Tibial artery (tissue), 4 donors: Measurements from ENCODE around the gene PPP1R13L.

Source experiments
- DNase-seq, 2 donors: peaks; one replicate each; pipeline ENCODE4 v3.0.0-alpha.2; 2019
- H3K27ac ChIP-seq, 2 donors: fragments of 200-600 bp; sonication (generic) in 1 of 2; 1 replicate in 1 of 2; 2 replicates in 1 of 2; pipeline ENCODE4 v1.5.1; 2018 to 2019; ENCODE audit warnings: mild to moderate bottlenecking in 1 of 2
- H3K27me3 ChIP-seq, 2 donors: fragments of 200-600 bp; sonication (generic) in 1 of 2; one replicate each; pipeline versions ENCODE4 v1.5.1 to v1.6.0; 2016 to 2019
- H3K36me3 ChIP-seq, 3 donors: fragments of 200-600 bp; sonication (generic) in 2 of 3; one replicate each; pipeline ENCODE4 v1.5.1; 2016 to 2019; ENCODE audit warnings: mild to moderate bottlenecking in 2 of 3
- H3K4me1 ChIP-seq, 4 donors: fragments of 200-600 bp; sonication (generic) in 2 of 4; 1 replicate in 3 of 4; 2 replicates in 1 of 4; pipeline ENCODE4 v1.5.1; 2016 to 2019
- H3K4me3 ChIP-seq, 2 donors: fragments of 200-600 bp; sonication (generic) in 1 of 2; 1 replicate in 1 of 2; 2 replicates in 1 of 2; pipeline ENCODE4 v1.5.1; 2018 to 2019; ENCODE audit warnings: mild to moderate bottlenecking in 2 of 2
- H3K9me3 ChIP-seq, 3 donors: fragments of 200-600 bp; sonication (generic) in 1 of 3; one replicate each; pipeline ENCODE4 v1.5.1; 2016 to 2019
- intact Hi-C: fragments of 100-400 bp; cut with DNase I; formaldehyde crosslinking; loops from one replicate; pipeline ENCODE4 v1.15.0; 2023; ENCODE audit warnings: low total_unique reads
- TF ChIP-seq, protein P1 (sequence below), 2 experiments: fragments of 200-600 bp in 1 of 2; fragments of 450-650 bp in 1 of 2; IDR thresholded peaks; one replicate each; pipeline ENCODE4 v1.5.1; 2017 to 2019; ENCODE audit warnings: antibody characterized with exemption in 2 of 2, mild to moderate bottlenecking in 1 of 2, moderate library complexity in 1 of 2

Gene PPP1R13L

DNA sequence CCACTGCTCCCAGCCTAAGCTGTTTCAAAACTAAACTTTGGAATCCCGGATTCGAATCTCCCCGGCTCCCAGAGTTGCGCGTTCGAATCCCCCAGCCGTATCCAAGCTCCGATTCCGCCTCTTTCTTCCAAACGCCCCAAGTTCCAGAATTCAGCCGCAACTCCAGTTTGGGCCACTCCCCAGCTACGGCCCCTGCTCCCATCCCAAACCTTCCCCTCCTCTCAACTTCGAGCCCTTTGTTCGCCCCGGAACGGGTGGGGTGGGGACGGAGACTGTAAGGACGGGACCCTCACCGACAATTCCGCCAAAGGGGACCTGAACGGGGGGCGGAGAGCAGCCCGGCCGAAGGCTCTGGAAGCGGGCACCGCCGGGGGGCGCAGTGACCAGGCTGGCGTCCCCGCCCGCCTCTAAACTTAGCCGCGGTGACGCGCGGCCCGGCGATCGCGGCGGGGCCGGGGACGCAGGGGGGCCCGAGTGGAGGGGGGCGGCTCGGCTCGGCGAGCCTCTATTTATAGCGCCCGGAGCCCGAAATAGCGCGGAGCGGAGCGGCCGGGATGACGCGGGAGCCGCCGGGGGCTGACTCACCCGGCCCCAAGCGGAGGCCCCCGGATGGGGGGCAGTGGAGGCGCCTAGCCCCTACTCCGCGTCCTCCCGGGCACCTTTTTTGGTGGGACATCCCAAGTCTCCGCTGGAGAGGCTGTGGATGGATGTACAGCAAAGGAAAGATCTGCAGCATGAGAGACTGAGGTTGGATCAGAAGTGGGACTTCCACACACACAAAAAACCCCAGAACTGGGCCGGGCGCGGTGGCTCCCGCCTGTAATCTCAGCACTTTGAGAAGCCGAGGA, 23.7 kb upstream of the PPP1R13L start:
- TF ChIP-seq, protein P1, sequence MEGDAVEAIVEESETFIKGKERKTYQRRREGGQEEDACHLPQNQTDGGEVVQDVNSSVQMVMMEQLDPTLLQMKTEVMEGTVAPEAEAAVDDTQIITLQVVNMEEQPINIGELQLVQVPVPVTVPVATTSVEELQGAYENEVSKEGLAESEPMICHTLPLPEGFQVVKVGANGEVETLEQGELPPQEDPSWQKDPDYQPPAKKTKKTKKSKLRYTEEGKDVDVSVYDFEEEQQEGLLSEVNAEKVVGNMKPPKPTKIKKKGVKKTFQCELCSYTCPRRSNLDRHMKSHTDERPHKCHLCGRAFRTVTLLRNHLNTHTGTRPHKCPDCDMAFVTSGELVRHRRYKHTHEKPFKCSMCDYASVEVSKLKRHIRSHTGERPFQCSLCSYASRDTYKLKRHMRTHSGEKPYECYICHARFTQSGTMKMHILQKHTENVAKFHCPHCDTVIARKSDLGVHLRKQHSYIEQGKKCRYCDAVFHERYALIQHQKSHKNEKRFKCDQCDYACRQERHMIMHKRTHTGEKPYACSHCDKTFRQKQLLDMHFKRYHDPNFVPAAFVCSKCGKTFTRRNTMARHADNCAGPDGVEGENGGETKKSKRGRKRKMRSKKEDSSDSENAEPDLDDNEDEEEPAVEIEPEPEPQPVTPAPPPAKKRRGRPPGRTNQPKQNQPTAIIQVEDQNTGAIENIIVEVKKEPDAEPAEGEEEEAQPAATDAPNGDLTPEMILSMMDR (IDR thresholded peaks at IDR 0.05): peak; percentile 42 to 50
- Histone ChIP-seq H3K27me3 (no peaks in the 10 kb centered on the region), H3K9me3 (no peaks in the 10 kb centered on the region), H3K36me3 (no peaks in the 10 kb centered on the region), H3K27ac (peak overlapping the region; percentile 94 to 95), H3K4me1 (peaks cover 0 to 49% (median 33%) of the 10 kb centered on the region in 4 donors), H3K4me3 (peak overlapping the region; percentile 50 to 57)
- intact Hi-C loops: no loop called here
- peak; percentile 57 to 92 for DNase-seq

DNA sequence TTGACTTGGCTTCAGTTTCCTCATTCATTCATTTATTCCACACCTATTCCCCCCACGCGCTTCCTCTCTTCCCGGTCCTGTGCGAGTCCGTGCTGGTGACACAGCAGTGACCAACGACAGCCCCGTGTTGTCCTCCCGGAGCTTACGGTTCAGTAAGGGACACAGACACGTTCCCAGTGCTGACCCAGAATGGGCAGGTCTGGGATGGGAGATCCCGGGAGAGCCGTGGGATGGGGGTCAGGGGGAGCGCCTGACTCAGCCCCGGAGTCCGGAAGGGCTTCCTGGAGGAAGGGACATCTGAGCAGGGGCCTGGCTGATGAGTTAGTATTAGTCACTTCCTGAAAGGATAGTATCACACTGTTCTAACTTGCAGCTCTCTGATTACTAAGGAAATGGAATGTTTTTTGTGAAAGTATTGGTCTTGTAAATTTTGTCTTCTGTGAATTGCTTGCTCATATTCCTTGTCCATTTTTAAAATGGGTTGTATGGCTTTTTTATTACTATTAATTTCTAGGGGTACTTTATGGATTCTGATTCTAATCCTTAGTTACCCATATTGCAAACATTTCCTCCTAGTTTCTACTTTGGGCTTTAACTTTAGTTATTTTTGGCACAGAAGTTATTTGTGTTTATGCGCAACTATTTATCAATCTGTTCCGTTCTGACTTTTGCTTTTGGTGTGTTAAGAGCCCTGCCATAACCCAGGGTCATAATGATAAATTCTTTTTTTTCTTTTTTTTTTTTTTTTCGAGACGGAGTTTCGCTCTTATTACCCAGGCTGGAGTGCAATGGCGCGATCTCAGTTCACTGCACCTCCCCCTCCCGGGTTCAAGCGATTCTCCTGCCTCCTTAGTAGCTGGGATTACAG, 19.6 kb upstream of the PPP1R13L start:
- intact Hi-C loops: no loop called here
- Histone ChIP-seq H3K4me1 (peaks cover 0 to 60% (median 42%) of the 10 kb centered on the region in 4 donors), H3K27me3 (no peaks in the 10 kb centered on the region), H3K9me3 (no peaks in the 10 kb centered on the region), H3K27ac (peak overlapping the region; percentile 86 to 89), H3K4me3 (peak overlapping the region; percentile 61 to 69), H3K36me3 (peaks cover 0 to 19% (median 17%) of the 10 kb centered on the region in 3 donors)
- peak; percentile 73 to 84 for DNase-seq
- TF ChIP-seq, protein P1 (IDR thresholded peaks at IDR 0.05): no peak

DNA sequence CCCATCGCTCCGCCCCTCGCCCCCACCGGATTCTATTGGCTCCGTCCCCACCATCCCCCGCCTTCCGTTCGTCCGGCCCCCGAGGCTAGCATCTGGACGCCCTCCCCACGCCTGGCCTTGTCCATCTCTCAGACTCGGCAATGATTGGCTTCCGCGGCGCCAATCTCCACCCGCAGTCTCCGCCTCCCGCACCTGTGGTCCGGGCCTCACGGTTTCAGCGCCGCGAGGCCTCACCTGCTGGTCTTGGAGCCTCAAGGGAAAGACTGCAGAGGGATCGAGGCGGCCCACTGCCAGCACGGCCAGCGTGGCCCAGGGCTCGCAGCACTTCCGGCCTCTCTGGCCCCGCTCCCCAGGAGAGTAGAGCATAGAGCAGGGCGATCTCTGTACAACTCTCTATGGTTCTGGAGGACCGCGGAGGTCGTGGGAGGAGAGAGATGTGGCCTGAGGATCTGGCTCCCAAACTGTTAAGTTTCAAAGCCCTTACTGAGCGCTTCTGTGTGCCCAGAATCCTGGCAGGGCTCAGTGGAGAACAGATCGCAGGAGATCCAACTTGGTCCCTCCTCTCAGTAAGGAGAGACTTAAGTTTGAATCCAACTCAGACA, 18.8 kb upstream of the PPP1R13L start, which contains the start of gene ERCC1:
TSS of gene ERCC1 (minus strand) at position 329 of the 602 bp plus-strand sequence. CDS start 543 bp downstream, outside the sequence.
- Histone ChIP-seq H3K4me3 (peak within 1 kb of the TSS; percentile 61 to 69), H3K36me3 (peaks cover 0 to 27% (median 22%) of the 10 kb centered on the region in 3 donors), H3K9me3 (no peaks in the 10 kb centered on the region), H3K27me3 (no peaks in the 10 kb centered on the region), H3K4me1 (peaks cover 0 to 52% (median 35%) of the 10 kb centered on the region in 4 donors), H3K27ac (peak within 1 kb of the TSS; percentile 86 to 89)
- intact Hi-C loops: no loop called here
- TF ChIP-seq, protein P1 (IDR thresholded peaks at IDR 0.05): no peak
- DNase-seq: peak; percentile 94 to 97

DNA sequence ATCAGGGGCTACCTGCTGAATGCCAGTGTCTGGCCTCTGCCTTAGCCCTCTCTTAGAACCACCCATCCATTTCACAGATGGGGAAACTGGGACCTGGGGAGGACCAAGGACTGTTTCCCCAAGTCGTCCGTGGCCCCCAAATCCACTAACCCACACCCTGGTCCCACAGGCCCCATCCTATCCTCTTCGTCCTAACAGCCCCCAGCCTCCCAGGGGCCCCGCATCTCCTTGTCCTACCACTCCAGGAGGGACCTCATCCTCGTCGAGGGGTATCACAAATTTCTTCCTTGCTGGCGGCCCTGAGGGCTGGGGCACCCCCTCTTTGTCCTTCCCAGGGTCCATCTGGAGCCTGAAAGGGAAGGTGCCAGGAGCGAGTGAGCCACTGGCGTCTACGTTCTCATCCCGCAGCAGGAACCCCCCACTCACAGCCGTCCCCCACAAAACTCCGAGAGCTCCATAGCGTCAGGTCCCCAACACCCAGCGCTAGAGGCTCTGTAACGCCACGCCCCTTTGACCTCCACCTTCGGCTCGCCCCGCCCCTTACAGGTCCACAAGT, 18.2 kb upstream of the PPP1R13L start:
- H3K27ac ChIP-seq: peak overlapping the region; percentile 86 to 89
- intact Hi-C loops: no loop called here

More for the DNA sequence above, 18.2 kb upstream of the PPP1R13L start:
- TF ChIP-seq, protein P1 (IDR thresholded peaks at IDR 0.05): peak in 1 of 2 experiments; percentile 3
- no peaks in the 10 kb centered on the region for H3K27me3 ChIP-seq
- H3K9me3 ChIP-seq: no peaks in the 10 kb centered on the region
- H3K4me3 ChIP-seq: peak overlapping the region; percentile 61 to 69
- peaks cover 0 to 46% (median 29%) of the 10 kb centered on the region in 4 donors for H3K4me1 ChIP-seq
- no peak for DNase-seq
- peaks cover 0 to 33% (median 25%) of the 10 kb centered on the region in 3 donors for H3K36me3 ChIP-seq
